Measurements from ENCODE around the gene SNIP1. TPM values are rescaled to one million over a fixed set of nuclear protein-coding genes. Genes with fewer than 3 reads are reported as not detected.
A peak's percentile ranks its signal among the peaks of the same experiment; 100 is the strongest.

SNIP1 gene
- total RNA-seq, 1 experiment from 2014 or later, result 8.6 TPM

- H3K27me3 ChIP-seq (ENCODE audit: low read length), result no peaks in the 10 kb centered on the region
- H3K36me3 ChIP-seq (ENCODE audit: insufficient read depth, low read length), result peaks cover 23% of the 10 kb centered on the region
- no peak overlapping the region for H3K4me2 ChIP-seq (ENCODE audit: low read depth, low read length, poor library complexity, severe bottlenecking)
- H2AFZ ChIP-seq (ENCODE audit: low read length), result no peak overlapping the region
- no peaks in the 10 kb centered on the region for H4K20me1 ChIP-seq (ENCODE audit: insufficient read depth, low read depth, low read length)
- no peak overlapping the region for H3K4me3 ChIP-seq (ENCODE audit: low read length)
- no peak overlapping the region for H3K9ac ChIP-seq (ENCODE audit: low read length)
- H3K79me2 ChIP-seq (ENCODE audit: low read length), result peaks cover 23% of the 10 kb centered on the region
- H3K4me1 ChIP-seq (ENCODE audit: low read length), result no peaks in the 10 kb centered on the region
- no peak overlapping the region for H3K27ac ChIP-seq (ENCODE audit: low read length)
- DNase-seq, result no peak
- H3K9me3 ChIP-seq (ENCODE audit: low read length), result no peaks in the 10 kb centered on the region
- H3K9me2 ChIP-seq (replicated peaks; ENCODE audit: insufficient read depth, low read length), result no peaks in the 10 kb centered on the region
These were observed 56.3 kb downstream of the SNIP1 start for GRCh38 chr1:37497832-37498231.

GRCh38 chr1:37495875-37496274 lies 58.2 kb downstream of the SNIP1 start:
- DNase-seq, result no peak
- Histone ChIP-seq H3K9me3 (ENCODE audit: low read length) (no peaks in the 10 kb centered on the region), H3K36me3 (ENCODE audit: insufficient read depth, low read length) (peaks cover 28% of the 10 kb centered on the region), H2AFZ (ENCODE audit: low read length) (no peak overlapping the region), H3K4me3 (ENCODE audit: low read length) (no peak overlapping the region), H3K27me3 (ENCODE audit: low read length) (no peaks in the 10 kb centered on the region), H3K27ac (ENCODE audit: low read length) (no peak overlapping the region), H4K20me1 (ENCODE audit: insufficient read depth, low read depth, low read length) (no peaks in the 10 kb centered on the region), H3K9me2 (replicated peaks; ENCODE audit: insufficient read depth, low read length) (no peaks in the 10 kb centered on the region), H3K9ac (ENCODE audit: low read length) (no peak overlapping the region), H3K4me2 (ENCODE audit: low read depth, low read length, poor library complexity, severe bottlenecking) (no peak overlapping the region), H3K79me2 (ENCODE audit: low read length) (peaks cover 18% of the 10 kb centered on the region), H3K4me1 (ENCODE audit: low read length) (no peaks in the 10 kb centered on the region)

DNA sequence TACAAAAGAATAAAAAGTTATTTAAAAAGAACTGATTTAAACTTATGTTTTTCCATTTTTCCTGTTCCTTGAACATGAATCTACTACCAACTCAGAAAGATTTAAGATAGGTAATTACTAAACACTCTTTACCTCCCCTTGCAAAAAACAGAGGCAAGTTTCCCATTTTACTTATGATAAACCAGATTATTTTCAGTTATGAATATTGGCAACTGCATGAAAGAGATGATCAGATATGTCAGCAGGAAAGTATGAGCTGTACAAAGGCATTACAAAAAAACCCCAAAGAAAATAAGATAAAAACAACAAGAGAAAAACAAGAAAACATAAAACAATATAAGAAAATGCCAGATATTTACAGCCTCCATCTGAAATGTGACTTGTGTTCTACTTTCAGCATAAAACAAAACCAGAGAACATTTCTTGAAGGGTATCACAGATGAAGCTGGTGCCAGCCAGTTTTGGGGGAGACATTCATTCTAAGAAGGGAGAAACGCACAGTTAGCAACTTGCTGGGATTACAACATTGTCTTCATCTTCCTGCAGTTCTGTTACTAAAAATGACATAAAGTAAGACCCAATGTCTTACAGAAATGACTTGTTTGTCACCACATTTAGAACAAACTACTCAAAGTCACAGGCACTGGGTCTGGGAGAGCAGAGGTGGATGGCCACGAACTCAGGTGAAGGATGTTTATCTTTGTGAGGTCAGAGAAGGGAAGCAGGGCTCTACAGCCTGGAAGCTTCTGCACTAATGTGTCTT lies 60.6 kb downstream of the SNIP1 start:
- no peak overlapping the region for H3K4me3 ChIP-seq (ENCODE audit: low read length)
- no peak overlapping the region for H3K9ac ChIP-seq (ENCODE audit: low read length)
- H3K9me2 ChIP-seq (replicated peaks; ENCODE audit: insufficient read depth, low read length), result no peaks in the 10 kb centered on the region
- DNase-seq, result no peak
- peaks cover 25% of the 10 kb centered on the region for H3K36me3 ChIP-seq (ENCODE audit: insufficient read depth, low read length)
- no peak overlapping the region for H2AFZ ChIP-seq (ENCODE audit: low read length)
- no peaks in the 10 kb centered on the region for H3K27me3 ChIP-seq (ENCODE audit: low read length)
- no peak overlapping the region for H3K4me2 ChIP-seq (ENCODE audit: low read depth, low read length, poor library complexity, severe bottlenecking)
- no peaks in the 10 kb centered on the region for H3K4me1 ChIP-seq (ENCODE audit: low read length)
- H3K9me3 ChIP-seq (ENCODE audit: low read length), result no peaks in the 10 kb centered on the region
- H3K27ac ChIP-seq (ENCODE audit: low read length), result no peak overlapping the region
- peaks cover 6% of the 10 kb centered on the region; the same call in 1 of the 2 replicates for H3K79me2 ChIP-seq (ENCODE audit: low read length)
- H4K20me1 ChIP-seq (ENCODE audit: insufficient read depth, low read depth, low read length), result no peaks in the 10 kb centered on the region

DNA sequence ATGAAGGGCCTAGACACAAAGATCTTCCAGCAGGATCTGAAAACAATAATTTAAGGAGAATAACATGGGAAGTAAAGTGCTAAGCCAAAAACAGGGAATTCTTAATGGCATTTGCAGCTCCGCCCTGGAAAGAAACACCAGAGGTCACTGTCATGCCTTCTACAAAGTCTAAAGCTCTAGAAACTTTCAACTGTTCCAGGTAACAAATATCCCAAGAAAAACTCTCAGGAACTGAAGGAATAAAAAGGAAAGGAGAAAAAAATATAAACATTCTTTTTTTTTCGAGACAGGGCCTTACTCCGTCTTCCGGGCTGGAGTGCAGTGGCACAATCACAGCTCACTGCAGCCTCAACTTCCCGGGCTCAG lies 66.5 kb downstream of the SNIP1 start:
- Histone ChIP-seq H3K4me1 (ENCODE audit: low read length) (peaks cover 9% of the 10 kb centered on the region), H3K4me2 (ENCODE audit: low read depth, low read length, poor library complexity, severe bottlenecking) (no peak overlapping the region), H3K9ac (ENCODE audit: low read length) (no peak overlapping the region)

DNA sequence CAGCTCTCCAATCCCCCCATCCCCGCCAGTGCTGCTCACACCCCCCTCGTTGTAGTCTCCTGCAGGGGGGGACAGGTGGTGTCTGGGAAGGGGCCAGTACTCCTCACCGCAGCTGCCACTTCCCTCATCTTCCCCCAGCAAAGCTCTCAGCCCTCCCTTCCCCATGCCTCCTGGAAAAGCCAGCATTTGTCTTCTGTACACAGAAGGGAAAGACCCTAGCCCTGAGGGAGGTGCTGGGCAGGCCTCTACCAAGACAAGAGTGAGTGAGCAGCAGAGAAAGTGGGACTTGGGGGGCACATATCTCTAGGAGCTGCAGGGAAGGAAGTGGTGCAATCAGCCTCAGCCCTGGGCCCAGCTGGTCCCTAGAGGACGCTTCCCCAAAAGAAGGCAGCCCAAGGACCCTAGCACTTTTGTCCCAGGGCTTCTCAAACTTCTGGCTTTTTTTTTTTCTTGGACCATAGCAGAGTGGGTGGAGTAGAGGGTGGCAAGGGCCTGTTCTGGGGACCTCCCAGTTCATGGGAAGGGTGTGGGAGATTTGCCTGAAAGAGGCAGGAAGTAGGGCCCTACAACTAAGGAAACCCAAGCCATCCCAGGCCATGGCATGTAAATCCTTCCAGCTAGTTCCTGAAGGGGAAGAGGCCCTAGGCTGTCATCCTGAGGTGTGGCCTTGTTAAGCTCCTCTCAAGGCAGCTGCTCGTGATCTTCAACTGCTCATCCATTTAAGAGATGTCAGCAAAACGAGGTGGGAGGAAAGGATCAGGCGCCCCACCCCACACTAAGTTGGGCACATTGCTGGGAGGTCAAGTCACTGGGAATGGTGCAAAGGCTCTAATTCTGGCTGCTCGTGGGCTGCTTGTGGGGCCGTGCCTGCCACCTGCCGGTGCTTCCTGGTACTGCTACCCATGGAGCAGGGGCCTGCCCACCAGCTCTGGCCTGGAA lies 67.1 kb downstream of the SNIP1 start:
- no peak overlapping the region for H2AFZ ChIP-seq (ENCODE audit: low read length)
- H3K4me2 ChIP-seq (ENCODE audit: low read depth, low read length, poor library complexity, severe bottlenecking), result no peak overlapping the region
- H4K20me1 ChIP-seq (ENCODE audit: insufficient read depth, low read depth, low read length), result no peaks in the 10 kb centered on the region
- no peaks in the 10 kb centered on the region for H3K9me2 ChIP-seq (replicated peaks; ENCODE audit: insufficient read depth, low read length)
- peaks cover 9% of the 10 kb centered on the region for H3K4me1 ChIP-seq (ENCODE audit: low read length)
- H3K4me3 ChIP-seq (ENCODE audit: low read length), result no peak overlapping the region
- DNase-seq, result peak; percentile 85
- H3K27me3 ChIP-seq (ENCODE audit: low read length), result no peaks in the 10 kb centered on the region
- no peaks in the 10 kb centered on the region for H3K9me3 ChIP-seq (ENCODE audit: low read length)
- no peak overlapping the region for H3K27ac ChIP-seq (ENCODE audit: low read length)
- H3K9ac ChIP-seq (ENCODE audit: low read length), result peak overlapping the region; percentile 30; the same call in 1 of the 2 replicates
- peaks cover 11% of the 10 kb centered on the region for H3K36me3 ChIP-seq (ENCODE audit: insufficient read depth, low read length)
- H3K79me2 ChIP-seq (ENCODE audit: low read length), result no peaks in the 10 kb centered on the region

More for the DNA sequence above, 66.5 kb downstream of the SNIP1 start:
- H3K9me2 ChIP-seq (replicated peaks; ENCODE audit: insufficient read depth, low read length), result no peaks in the 10 kb centered on the region
- no peak overlapping the region for H3K27ac ChIP-seq (ENCODE audit: low read length)
- no peak for DNase-seq
- peaks cover 13% of the 10 kb centered on the region for H3K36me3 ChIP-seq (ENCODE audit: insufficient read depth, low read length)
- no peaks in the 10 kb centered on the region for H3K9me3 ChIP-seq (ENCODE audit: low read length)
- H3K4me3 ChIP-seq (ENCODE audit: low read length), result no peak overlapping the region
- H3K79me2 ChIP-seq (ENCODE audit: low read length), result no peaks in the 10 kb centered on the region
- no peaks in the 10 kb centered on the region for H3K27me3 ChIP-seq (ENCODE audit: low read length)
- H4K20me1 ChIP-seq (ENCODE audit: insufficient read depth, low read depth, low read length), result no peaks in the 10 kb centered on the region
- H2AFZ ChIP-seq (ENCODE audit: low read length), result no peak overlapping the region

GRCh38 chr1:37485902-37486679 lies 68.0 kb downstream of the SNIP1 start:
- no peaks in the 10 kb centered on the region for H3K79me2 ChIP-seq (ENCODE audit: low read length)
- no peaks in the 10 kb centered on the region for H4K20me1 ChIP-seq (ENCODE audit: insufficient read depth, low read depth, low read length)
- H3K4me1 ChIP-seq (ENCODE audit: low read length), result peaks cover 9% of the 10 kb centered on the region
- H3K9me2 ChIP-seq (replicated peaks; ENCODE audit: insufficient read depth, low read length), result no peaks in the 10 kb centered on the region
- H3K9ac ChIP-seq (ENCODE audit: low read length), result no peak overlapping the region
- H3K4me3 ChIP-seq (ENCODE audit: low read length), result no peak overlapping the region
- DNase-seq, result no peak
- no peak overlapping the region for H3K27ac ChIP-seq (ENCODE audit: low read length)
- H3K27me3 ChIP-seq (ENCODE audit: low read length), result no peaks in the 10 kb centered on the region
- H2AFZ ChIP-seq (ENCODE audit: low read length), result no peak overlapping the region
- H3K9me3 ChIP-seq (ENCODE audit: low read length), result no peaks in the 10 kb centered on the region
- no peak overlapping the region for H3K4me2 ChIP-seq (ENCODE audit: low read depth, low read length, poor library complexity, severe bottlenecking)
- peaks cover 6% of the 10 kb centered on the region for H3K36me3 ChIP-seq (ENCODE audit: insufficient read depth, low read length)
